Superior temporal gyrus (tissue), 1 donor: ENCODE data around the gene TXNRD2.
A peak's percentile ranks its signal among the peaks of the same experiment; 100 is the strongest.

Source experiments
- DNase-seq: peaks from one replicate; pipeline ENCODE4 v3.0.0-alpha.2; 2016; ENCODE audit errors: extremely low spot score

The TXNRD2 gene

GRCh38 chr22:19979712-19980493 lies 38.3 kb upstream of the TXNRD2 start:
- no peak for DNase-seq

DNA sequence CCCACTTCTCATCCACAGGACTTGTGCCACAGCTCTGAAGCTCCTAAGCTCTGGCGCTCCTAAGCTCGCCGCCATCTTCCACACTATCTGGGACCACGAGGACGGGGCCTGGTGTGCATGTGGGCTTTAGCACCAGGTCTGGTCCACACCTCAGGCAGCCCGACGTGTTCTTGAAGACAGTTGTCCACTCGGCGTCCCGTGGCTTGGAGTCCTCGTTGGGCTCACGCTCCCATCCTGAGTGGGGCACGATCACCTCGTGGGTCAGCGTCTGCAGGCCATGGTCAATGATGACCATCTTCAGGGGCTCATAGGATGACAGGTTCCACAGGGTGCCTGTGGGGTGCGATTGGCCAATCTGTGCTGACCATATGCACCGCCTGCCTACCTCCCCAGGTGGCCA lies 37.1 kb upstream of the TXNRD2 start:
- DNase-seq, result no peak

DNA sequence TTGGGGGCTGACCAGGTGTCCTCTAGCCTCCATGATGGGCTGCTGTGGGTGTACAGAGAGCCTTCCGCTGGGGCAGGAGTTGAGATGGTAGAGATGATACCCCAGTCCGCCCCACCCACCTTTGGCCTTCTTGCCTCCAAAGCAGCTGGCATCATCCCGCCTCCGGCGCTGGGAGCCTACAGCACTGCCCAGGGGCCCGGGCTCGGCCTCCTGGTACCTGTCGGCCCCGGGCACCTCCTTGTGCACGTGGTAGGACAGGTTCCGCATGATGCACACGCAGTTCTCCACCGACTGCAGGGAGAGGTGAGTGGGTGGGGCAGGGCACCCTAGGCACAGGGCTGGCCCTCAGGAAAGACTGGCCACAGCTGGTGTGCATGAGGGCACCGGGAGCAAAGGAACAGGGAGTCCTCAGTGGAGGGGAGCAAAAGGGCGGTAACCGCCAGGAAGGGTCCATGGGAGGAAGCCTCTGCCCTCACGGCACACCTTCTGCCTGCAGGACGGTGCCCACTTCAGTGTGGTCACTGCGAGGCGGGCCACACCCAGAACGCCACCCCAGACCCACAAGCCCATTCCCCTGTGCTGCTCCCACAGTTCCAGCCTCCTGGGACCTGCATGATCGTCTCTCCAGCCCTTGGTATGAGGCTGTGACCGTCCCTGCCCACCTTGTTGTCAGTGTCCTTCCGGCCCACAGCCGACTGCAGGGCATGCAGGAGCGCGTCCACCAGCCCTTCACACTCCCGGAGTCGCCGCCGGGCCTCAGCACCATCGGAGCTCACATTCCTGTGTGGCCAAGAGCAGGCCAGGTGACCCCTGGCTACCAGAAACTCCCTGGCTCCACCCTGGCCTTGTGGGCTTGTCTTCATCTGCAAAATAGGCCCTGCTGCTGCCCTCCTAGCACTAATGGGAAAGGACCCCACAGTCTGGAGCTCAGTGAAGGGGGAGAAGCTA lies 36.0 kb upstream of the TXNRD2 start:
- no peak for DNase-seq

- DNase-seq, result no peak
Measured at GRCh38 chr22:19976671-19977070, 35.1 kb upstream of the TXNRD2 start.

- no peak for DNase-seq
Measured at GRCh38 chr22:19975707-19976035, 34.1 kb upstream of the TXNRD2 start.

DNA sequence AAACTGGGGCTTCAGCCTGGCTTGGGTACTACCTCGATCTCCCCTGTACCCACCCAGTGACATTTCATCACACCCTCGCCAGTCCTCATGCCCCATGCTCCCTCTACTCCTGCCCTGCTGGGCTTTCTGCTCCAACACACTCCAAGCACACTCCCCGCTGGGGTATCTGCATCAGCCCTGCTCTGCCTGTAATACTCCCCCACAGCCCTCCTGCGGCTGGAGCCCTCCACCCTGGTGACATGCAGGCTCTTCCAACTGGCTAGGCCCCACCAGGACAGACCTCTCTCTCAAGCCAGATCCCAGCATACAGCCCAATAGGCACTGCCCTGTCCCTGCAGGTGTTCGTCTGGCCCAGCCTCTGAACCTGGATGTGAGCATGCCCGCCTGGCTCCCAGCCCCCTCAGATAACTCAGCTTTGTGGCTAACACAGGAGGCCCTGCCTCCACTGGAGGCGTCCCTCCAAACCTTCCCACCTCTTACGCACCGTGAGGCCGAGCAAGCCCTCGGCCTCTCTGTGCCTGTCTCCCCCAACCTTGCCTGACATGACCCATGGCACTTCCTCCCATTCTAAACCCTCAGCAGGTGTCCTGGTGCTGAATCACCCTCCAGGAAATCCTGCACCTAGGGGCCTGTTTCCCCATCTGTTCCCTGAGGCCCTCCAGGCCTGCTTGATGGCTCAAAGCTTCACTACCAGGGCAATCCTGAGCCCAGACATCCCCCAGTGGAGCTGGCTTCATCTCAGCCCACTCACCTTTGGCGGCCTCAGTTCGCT lies 33.5 kb upstream of the TXNRD2 start:
- DNase-seq, result no peak

DNA sequence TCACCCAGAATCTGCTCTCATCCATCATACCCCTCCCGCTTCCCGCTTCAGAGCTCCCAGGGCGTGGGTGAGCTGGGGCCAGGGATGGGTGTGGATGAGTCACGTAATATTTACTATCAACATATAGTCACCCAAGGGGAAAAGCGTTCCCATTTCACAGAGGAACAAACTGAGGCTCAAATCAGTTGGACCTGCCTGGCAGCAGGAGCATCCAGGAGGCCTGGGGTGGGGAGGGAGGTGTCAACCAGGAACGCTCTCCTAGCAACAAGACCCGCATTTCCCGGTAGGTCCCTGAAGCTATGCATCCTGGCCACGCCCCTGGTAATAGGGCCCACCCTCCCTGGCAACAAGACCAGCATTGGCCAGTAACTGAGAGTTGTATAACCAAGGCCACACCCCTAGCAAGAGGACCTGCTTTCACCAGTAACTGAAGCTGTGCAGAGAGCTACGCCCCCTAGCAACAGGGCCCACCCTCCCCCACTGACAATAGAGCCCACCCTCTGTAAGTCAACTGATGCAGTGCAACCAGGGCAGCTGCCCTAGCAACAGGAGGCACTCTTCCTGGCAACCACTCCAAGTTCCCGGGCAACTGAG lies 32.7 kb upstream of the TXNRD2 start:
- DNase-seq, result no peak

- no peak for DNase-seq
Measured at GRCh38 chr22:19973551-19974267, 32.1 kb upstream of the TXNRD2 start.

GRCh38 chr22:19972652-19973550 lies 31.3 kb upstream of the TXNRD2 start:
- DNase-seq, result no peak

DNA sequence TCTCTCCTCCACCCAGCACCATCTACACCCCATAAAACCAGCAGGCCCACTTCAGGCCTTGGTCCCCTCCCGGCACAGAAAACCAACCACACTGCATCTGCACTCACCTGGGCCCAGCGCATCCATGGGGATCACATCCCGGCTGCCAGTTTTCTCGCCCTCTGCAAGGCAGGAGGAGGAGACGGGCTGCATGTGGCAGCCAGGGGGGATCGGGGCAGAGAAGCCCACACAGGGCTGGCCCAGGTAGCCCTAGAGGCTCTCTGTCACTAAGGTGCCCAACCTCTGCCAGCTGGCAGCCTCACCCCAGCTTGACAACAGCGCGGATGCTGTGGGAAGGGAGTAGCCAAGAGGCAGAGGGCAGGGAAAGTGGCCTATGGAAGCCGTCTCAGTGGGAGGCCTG lies 30.6 kb upstream of the TXNRD2 start:
- no peak for DNase-seq

GRCh38 chr22:19971276-19972124 lies 29.9 kb upstream of the TXNRD2 start:
- DNase-seq, result no peak

DNA sequence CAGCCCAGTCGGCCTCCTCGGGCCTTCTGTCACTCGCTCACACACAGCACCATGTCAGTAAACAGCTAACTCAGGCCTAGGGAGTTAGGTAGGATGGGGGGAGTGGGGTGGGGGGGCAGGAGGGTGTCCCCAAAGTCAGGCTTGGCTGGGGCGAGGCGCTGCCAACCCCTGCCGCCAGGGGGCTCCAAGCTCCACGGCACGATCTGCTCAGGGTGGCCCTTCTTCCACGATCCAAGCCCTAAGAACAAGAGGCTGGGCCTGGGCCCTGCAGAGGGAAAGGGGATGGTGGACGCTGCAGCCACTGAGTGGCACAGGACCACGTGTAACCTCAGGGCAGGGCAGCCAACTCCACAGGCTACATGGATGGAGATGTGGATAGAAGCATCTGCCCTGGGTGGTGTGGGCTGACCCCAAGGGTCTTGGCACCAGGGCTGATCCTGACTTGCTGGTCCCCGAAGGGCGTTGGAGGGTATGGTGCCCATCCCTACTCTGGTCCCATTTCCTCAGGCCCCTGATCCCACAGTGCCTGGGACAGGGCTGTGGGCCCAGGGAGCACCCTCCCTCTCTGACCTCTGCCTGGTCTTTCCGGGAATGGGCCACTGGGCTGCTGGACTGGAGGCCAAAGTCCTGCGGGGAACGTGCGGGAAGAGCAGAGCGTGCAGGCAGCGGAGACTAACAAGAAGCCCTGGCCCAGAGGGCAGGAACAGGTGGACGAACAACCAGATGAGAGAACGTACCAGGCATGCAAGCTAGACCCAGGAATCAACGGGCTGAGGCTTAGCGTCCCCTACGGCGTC lies 29.1 kb upstream of the TXNRD2 start:
- peak; percentile 79 for DNase-seq

GRCh38 chr22:19970031-19970478 lies 28.4 kb upstream of the TXNRD2 start:
- no peak for DNase-seq

DNA sequence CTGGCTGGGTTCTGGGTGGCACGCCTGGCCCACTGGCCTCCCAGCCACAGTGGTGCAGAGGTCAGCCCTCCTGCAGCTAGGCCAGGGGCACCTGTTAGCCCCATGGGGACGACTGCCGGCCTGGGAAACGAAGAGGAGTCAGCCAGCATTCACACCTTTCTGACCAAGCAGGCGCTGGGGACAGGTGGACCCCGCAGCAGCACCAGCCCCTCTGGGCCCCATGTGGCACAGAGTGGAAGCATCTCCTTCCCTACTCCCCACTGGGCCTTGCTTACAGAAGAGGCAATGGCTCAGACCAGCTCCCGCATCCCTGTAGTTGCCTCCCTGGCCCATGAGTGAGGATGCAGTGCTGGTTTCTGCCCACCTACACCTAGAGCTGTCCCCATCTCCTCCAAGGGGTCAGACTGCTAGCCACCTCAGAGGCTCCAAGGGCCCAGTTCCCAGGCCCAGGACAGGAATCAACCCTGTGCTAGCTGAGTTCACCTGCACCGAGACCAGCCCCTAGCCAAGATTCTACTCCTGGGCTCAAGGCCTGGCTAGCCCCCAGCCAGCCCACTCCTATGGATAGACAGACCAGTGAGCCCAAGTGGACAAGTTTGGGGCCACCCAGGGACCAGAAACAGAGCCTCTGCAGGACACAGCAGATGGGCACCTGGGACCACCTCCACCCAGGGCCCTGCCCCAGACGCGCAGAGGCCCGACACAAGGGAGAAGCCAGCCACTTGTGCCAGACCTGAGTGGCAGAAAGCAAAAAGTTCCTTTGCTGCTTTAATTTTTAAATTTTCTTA lies 27.7 kb upstream of the TXNRD2 start:
- no peak for DNase-seq

DNA sequence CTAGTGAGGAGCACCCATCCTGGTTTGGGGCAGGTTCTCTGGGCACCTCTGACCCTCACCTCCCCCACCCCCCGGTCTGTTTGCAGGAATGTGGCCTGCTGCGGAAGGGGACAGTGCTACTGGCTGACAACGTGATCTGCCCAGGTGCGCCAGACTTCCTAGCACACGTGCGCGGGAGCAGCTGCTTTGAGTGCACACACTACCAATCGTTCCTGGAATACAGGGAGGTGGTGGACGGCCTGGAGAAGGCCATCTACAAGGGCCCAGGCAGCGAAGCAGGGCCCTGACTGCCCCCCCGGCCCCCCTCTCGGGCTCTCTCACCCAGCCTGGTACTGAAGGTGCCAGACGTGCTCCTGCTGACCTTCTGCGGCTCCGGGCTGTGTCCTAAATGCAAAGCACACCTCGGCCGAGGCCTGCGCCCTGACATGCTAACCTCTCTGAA lies 26.9 kb upstream of the TXNRD2 start:
- no peak for DNase-seq

DNA sequence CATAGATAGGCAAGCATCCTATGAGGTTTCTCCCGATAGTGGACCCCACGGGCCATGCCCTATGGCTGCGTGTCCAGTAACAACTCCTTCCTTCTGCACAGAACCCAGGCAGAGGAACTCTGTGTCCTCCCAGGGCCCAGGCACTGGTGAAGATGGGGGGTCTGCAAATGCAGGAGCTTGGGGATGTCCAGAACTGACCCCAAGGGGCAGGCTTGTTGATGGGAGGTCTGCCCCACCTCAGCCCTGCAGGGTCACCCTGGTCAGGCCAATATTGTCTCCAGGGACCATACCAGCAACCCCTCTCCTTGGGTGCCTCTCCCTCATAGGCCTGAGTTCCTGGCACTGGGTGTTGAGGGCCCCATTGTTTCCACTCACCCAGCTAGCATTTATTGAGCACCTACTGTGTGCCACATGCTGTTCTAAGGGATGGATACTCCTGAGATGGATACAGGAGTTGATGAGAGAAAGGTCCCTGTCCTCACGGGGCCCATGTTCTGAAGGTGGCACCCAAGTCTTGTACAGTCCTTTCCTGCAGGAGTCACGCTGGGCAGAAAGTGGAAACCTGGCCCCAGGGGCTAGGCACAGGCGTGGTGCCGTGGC lies 26.3 kb upstream of the TXNRD2 start:
- DNase-seq, result no peak
